ENCODE measurements around the gene PI4K2A.
"Not testable (repeated sequence)": the region's sequence is repeated elsewhere in the genome, so short reads cannot be mapped to it uniquely, and the experiment has no call there.

Gene PI4K2A

DNA sequence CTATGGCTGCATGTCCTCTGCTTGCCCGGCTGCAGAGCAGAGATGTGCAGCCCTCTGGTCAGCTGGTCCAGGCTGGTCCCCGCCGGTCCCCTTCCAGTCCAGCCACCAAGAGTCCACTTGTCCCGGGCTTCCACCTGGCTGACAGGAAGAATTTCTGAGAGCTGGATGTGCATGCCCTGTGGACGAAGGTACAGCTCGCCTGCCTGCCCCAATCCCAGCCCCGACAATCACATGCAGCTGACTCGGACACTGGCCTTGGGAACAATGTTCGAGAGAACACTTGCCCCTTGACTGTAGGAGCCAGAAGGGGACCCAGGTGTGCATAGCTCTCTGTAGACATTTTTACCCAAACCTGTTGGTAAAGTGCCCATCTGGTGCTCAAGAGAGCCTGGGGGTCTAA, 34.8 kb downstream of the PI4K2A start:
- DNase-seq, result no peak

DNA sequence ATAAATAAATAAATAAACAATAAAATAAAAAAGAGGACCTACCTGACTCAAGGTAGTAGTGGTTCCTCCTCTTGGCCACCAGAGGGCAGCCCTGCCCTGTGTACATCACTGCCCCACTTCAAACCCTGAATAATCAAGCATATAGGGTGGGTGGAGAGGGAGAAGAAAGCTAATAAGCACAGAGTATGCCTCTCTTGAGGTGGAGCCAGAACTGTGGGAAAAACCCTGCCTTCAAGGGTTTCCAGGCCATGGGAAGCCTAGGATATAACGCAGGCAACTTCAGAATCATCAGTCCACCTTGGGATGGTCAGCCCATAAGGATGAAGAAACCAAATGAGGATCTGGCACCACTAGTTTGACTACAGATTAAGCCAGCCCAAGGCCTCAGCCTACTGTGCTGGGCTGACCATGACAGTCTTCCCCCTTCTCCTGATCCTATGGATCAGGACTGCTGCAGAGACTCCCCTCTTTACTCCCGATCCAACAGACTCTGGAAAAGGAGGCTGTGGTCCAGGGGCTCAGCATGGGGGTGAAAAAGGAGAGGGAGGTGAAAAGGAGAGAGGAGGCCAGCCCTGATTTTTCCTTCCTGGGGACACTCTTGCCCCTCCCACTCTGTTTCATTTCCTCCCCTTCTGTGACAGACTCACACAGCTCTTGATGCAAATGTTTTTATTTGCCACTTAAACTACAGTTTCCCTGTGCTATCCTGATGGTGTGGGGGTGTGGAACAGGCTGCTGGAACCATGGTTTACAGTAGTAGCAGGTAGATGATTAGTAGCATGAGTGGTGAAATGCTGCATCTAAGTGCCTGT, 36.5 kb downstream of the PI4K2A start:
- peak; percentile 44 for DNase-seq

DNA sequence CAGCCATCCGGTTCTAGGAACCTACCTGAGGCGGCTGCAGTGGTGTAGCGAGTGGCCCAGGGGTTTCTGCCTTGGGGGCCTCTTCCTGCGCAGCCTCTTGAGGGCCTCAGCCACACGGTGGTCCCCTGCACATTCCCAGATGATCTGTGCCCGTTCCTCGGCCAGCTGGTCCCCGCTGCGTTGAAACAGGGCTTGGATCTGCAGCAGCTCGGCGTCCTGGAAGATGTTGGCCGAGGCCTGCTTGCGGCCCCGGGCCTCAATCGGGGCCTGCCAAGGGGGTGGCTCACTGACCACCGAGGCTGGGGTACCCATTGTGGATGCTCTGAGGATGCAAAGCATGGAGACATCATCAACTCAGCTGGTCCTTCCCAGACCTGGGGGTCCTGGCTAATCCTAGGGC, 39.1 kb downstream of the PI4K2A start:
- no peak for DNase-seq

DNA sequence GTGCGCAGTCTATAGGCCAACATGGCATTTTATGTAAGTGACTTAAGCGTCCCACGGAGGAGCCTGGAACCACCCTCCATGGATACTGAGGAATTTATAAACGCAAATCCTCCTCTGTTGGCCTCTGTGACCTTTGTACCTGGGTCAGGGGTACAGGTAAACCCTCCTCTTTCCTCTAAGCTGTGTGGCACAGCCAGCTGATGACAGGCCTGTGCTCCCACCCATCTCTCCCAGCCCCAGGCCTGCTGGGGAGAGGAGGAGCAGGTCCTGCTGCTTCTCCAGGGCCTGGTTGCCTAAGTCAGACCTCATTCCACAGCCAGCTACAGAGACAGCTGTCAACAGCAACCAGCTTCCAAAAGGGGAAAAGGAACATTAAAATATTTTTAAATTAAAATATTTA, 41.6 kb downstream of the PI4K2A start:
- DNase-seq, result no peak

DNA sequence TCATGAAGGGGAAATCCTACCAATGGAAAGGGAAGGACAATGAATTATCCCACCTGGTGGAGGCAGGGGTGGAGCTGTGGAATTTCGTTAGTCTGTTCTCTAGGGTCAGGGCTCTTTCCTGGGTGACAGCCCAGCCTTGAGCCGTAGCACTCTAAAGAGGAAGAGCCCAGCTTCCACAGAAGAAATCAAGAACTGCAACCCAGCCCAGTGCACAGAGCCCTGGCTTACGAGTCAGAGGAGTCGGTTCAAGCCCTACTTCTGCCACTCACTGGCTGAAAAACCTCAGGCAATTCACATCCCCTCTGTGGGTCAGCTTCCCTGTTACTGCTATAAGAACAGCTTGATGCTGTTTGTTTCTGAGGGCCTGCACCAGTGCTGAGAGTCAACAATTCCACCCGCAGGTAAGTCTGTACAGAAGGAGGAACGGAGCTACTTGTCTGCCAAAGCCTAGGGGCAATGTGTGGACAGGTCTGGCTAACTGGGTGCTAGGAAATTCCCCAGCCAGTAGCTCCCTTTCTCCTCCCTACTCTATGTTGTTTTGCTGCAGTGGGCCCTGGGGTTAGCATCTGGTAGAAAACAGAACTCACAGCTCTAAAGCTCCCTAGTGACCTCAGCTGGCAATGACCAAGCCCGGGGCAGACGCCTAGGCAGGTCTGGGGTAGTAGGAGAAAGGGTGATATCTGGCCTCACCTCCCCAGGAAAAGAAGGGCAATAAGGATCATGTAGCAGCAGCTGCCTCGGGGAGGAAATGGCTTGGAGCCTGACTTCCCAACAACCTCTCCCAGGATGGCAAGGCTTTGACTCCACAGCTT, 43.3 kb downstream of the PI4K2A start:
- no peak for DNase-seq

DNA sequence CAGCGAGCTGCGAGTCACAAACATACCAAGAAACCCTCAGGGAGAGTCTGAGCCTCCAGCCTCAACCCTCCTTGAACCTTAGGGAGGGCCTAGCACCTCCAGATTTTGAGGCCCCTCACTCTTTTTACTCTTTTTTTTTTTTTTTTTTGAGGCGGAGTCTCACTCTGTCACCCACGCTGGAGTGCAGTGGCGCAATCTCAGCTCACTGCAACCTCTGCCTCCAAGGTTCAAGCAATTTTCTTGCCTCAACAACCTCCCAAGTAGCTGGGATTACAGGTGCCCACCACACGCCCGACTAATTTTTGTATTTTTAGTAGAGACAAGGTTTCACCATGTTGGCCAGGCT, 43.9 kb downstream of the PI4K2A start:
- not testable (repeated sequence) for DNase-seq

DNA sequence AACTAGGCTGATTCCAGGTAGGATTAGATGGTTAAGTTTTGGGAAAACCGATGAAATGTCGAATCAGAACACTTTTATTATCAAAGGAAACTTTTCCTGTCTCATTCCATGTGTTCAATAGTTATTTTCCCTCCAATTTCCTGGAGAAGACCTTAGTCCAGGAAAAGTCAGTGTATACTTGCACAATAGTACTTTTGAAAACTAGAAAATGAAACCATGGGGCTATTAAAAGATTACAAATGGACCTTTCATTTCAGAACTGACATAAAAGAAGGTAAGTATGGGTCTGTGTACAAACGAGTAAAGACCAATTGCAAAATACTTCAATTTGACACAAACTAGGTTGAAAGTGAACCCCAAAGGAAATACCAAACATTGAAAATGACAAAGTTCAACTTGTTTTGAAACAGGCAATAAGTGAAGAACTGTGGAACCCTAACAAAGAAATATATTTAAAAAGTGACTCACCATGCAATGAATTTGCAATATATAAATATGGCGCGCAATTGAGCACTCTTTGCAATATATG, 44.5 kb downstream of the PI4K2A start:
- DNase-seq, result no peak

DNA sequence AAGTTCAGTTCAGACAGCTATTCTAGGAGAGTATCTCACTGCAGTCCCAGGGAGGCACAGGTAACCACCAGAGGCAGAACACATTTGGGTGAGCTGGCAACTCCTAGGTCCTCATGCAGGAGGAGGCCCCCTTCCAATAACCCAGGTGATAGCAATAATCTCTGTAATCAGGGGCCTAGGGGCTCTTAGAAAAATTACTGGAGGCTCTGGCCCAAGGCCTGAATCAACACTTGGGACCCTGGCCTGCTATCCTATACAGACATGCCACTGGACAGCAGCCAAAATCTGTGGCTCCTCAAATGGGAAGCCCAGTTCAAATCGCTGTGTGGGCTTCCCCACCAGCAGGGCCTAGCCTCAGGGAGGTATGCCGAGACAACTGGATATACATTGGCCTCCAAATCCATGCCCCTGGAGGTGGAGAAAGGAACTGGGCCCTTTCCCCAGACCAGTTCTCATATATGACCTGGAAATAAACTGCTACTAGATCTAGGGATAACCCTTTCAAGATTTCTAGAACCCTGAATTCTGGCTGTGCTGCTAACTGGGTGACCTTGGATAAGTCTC, 45.0 kb downstream of the PI4K2A start:
- DNase-seq, result no peak

DNA sequence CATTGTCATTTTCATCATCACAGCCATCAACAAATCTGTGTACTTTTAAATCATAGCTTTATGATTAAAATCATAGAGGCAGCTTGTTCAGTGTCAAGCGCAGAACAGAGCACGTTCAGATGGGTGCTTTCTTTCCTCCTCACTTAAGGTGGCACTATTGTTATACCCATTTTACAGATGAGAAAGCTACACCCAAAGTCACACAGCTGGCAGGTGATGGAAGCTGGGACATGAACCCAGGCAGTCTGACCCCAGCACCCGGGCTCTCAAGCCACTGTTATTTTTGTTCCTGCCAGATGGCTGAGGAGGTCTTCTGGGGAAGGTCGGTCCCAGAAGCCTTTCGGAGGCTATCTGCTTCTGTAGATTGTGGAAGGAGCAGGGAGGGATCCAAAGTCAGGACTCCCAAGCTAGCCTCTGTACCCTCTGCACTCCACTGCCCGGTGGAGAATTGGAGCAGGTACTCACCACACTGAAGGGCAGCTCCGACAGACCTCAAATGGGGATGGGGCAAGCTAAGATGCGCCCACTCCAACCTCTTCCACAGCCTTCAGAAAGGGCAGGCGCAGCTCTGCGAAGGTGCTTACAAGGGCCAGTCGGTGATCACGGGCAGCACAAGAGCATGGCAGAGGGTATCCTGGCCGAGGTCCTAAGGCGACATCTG, 46.0 kb downstream of the PI4K2A start:
- no peak for DNase-seq

DNA sequence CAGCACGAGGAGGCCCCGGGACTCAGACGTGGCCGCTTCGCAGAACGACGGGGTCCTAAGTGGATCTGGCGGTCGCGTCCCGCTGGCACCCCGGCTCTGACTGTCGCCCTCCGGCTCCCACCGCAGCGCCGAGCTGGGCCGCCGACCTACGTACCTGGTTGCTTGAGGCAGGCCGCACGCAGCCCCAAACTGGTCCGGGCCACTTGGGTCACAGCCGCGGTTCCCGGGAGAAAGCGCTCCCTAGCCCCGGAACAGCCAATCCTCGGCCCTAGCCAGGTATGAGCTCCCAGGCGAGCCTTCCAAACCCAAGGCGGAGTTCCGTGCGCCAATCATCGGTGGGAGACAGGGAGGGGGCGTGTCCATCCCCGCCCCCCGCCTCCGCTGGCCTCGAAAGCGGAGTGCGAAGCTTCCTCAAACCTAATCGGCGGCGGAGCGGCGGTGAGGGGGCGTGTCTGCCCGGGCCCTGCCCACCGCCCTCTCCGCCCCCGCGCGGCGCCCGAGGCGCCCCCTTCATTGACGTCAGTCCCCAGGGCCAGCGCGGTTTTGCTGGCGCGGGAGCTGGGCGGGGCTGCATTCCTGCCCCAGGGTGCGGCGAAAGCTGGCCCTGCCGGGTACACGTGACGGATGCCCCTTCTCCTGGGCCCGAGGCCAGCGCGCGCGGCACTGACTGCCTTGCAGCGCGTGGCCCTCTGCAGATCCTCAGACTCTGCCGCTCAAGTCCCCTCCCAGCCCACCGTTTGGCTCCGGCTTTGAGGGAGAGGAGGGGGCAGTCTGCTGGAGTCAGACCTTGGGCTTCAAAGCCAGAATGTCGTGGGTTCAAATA, 46.7 kb downstream of the PI4K2A start, which contains the start of gene AVPI1:
TSS of gene AVPI1 (minus strand) at position 280 of the 823 bp plus-strand sequence. CDS start 7,336 bp downstream, outside the sequence.
- peak; percentile 94 for DNase-seq

DNA sequence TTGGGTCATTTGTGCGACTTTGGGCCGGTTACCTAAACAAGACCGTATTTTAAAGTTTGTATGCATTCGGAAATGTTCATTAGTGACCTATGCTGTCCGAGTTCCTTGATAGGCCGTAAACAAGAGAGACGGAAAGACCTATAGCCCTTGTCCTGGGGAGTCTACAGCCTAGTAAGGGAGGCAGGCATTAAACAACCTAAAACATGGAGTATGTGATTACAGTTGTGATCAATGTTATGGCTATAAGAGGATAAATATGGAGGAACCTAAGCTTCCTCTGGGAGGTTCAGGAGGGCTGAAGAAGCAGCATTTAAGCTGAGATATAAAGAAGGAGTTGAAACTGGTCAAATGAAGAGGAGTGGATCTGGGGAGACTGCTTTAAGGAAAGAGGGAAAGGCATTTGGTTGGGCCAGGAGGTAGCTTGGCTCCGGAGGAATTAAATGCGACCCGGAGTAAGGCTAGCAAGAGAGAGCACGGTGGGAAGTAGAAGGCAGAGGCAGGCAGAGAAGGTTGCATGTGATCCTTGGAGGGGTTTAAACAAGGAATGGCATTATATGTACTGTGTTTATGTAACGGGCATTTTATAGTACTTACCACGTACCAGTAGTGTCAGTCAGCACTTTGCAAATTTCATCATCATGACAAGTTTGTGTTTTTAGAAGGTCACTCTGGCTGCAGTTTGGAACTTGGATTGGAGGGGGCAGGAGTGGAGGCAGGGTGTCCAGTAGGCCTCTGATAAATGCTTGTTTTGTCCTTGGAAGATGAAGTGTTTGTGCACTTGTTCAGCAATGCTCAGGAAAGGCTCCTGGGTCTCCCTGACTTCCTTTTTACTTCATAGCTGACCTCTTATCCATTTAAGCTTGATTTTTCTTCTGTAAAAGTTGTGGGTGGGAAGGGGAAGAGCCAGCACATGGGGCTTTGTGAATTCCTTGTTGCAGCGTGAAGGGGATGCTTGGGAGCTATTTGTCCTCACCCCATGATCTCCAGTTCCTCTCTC, 47.6 kb downstream of the PI4K2A start:
- DNase-seq, result no peak

DNA sequence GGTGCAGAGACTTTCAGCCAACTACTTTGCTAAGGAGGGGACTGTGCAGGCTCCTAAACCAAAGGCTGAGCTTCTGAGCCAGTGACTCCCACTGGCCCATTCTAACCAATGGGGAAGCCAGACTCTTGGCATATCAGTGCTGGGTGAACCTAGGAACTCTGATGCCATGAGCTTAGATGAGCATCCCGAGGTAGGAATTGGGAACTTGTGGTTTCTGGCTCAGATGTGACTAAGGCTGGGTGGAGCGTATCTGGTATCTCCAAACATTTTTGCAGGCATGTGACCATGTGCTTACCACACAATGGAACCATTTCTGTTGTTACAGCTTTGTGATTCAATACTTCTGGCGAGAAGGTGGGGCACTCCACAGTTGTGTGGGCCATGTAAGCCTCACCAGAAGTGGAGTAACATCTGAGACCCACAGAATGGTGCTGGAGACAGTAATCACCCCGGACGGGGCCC, 49.1 kb downstream of the PI4K2A start:
- no peak for DNase-seq

DNA sequence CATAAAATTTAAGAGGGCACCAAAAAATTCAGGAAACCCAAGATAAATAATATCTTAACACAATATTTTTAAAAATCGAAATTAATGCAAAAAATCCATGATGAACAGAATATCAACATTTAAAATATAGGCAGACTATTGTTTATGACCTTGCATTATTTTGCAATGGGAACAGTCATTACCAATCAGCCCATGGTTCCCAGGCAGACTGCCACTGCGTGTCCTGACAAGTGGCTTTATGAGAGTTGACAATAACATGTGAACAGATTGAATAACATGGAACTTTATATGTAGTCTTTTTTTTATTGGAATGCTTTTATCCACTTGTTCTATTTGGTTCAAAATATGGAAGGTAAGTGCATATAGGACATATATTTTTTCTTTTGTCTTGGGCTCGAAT, 49.7 kb downstream of the PI4K2A start:
- peak; percentile 21 for DNase-seq

DNA sequence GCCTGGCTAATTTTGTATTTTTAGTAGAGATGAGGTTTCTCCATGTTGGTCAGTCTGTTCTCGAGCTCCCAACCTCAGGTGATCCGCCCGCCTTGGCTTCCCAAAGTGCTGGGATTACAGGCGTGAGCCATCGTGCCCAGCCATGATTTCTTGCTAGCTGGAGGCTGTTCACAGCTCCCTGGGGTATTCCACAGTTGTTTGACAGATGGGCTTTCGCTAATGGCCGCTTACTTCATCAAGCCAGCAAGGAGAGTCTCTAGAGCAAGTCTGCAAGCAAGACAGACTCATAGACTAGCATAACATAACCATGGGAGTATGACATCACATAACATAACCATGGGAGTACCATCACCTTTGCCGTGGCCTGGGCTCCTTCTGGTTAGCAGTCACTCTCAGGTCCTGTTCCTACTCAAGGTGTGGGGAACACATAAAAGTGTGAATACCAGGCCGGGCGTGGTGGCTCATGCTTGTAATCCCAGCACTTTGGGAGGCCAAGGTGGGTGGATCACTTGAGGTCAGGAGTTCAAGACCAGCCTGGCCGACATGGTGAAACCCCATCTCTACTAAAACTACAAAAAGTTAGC, 57.7 kb downstream of the PI4K2A start:
- DNase-seq, result peak; percentile 52

DNA sequence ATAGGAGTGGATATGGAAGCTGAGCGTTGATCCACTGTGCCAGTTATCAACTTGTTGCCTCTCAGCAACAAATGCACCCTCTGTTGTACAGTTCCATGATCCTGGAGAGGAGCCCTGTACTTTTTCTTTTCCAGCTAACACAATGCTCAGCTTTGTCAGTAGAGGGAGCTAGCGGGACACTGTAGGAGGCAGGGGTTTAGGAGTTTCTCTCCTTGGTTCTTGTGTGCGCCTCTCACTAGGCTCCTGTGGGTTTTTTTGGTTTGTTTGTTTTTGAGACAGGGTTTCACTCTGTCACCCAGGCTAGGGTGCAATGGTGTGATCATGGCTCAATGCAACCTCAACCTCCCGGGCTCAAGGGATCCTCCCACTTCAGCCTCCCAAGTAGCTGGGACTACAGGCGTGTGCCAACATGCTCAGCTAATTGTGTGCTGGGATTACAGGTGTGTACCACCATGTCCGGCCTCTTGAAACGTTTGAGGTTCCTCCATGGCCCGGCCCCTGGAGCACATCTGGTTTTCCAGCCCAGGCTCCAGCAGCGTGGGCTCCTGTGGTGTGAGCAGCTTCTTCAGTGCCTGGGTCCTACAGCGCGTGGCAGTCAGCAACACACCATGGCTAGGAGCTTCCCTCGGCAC, 61.1 kb downstream of the PI4K2A start:
- peak; percentile 72 for DNase-seq

DNA sequence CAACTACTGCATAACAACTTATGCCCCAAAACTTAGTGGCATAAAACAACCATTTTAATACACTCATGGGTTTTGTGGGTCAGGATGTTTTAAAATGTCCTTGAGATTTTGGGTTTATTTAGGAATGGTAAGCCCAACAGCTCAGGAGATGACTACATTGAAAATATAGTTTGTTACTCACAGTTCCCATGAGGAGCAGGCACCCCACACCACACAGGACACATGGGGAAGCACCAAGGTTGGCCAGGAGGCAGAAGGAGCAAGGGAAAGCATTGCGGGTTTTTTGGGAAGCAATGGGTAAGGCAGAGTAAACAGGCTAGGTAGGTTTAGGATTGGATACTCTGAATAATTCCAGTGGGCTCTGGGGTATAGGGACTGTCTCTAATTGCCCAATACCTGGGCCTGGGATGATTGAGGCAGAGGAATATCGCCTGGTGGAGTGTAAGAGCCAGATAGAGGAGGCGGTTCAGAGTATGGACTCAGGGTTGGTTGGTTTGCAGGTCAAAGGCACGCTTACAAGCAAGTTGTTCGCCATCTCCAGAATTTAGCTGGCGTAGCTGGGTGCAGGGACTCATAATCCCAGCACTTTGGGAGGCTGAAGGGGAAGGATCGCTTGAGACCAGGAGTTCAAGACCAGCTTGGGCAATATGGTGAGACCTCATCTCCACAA, 63.1 kb downstream of the PI4K2A start:
- DNase-seq, result no peak

DNA sequence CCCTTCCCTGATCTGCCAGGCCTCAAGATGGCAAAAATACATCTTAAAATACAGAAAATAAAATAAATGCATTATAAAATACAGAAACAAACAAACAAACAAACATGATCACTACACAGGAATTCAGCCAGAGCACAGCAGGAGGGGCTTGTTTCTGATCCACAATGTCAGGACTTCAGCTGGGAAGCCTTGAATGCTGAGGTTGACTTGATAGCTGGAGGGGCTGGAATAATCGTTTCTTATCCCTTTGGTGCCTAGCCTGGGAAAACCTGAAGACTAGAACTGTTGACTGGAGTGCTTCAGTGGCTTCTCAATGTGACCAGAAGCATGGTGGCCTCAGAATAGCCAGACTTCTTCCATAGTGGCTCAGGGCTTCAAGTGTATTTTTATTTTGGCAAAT, 63.9 kb downstream of the PI4K2A start:
- DNase-seq, result no peak

DNA sequence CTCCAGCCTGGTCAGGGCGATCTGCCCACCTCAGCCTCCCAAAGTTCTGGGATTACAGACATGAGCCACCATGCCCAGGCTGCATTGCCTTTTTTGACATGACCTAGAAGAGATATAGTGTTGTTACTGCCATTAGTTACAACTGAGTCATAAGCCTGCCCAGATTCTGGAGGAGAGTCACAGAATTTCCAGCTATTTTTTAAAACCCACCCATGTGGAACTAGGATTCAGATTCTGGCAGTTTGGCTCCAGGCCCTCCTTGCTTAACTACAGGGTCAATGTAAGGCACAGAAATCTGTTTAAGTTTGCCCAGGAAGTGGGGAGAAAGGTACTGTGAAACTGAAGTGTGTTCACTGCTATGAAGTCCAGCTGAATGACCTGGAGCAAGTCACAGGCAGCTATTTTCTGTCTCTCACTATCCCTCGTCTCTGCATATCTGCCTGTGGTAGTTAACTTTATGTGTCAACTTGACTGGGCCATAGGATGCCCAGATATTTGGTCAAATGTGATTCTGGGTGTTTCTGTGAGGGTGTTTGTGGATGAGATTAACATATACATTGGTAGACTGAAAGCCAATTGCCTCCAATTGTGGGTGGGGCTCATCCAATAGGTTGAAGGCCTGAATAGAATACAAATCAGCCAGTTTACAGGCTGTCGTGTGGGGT, 64.7 kb downstream of the PI4K2A start:
- DNase-seq, result no peak
